Subcutaneous adipose tissue (tissue), 4 donors: Measurements from ENCODE around the gene TRMU. TPM values are rescaled to one million over a fixed set of nuclear protein-coding genes. Genes with fewer than 3 reads are reported as not detected.

Source experiments
- total RNA-seq, 4 donors: library from RNA; depleted of rRNA; stranded (reverse); fragments of >200 nt; gene quantifications; one replicate each; pipeline ENCODE4 v1.1.0, GENCODE V29; 2016
- TF ChIP-seq, protein P1 (sequence below): fragments of 450-650 bp; IDR thresholded peaks from one replicate; pipeline ENCODE4 v1.5.1; 2016; ENCODE audit warnings: low read depth, mild to moderate bottlenecking, control low read depth, antibody characterized with exemption, moderate library complexity

Gene TRMU
- total RNA-seq, 4 donors from 2014 or later, result 28.7 to 49.0 (median 31.3) TPM

- TF ChIP-seq, protein P1, sequence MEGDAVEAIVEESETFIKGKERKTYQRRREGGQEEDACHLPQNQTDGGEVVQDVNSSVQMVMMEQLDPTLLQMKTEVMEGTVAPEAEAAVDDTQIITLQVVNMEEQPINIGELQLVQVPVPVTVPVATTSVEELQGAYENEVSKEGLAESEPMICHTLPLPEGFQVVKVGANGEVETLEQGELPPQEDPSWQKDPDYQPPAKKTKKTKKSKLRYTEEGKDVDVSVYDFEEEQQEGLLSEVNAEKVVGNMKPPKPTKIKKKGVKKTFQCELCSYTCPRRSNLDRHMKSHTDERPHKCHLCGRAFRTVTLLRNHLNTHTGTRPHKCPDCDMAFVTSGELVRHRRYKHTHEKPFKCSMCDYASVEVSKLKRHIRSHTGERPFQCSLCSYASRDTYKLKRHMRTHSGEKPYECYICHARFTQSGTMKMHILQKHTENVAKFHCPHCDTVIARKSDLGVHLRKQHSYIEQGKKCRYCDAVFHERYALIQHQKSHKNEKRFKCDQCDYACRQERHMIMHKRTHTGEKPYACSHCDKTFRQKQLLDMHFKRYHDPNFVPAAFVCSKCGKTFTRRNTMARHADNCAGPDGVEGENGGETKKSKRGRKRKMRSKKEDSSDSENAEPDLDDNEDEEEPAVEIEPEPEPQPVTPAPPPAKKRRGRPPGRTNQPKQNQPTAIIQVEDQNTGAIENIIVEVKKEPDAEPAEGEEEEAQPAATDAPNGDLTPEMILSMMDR, result no peak
Measured at GRCh38 chr22:46387748-46388147, 52.2 kb downstream of the TRMU start.

GRCh38 chr22:46388647-46389046 lies 53.1 kb downstream of the TRMU start:
- TF ChIP-seq, protein P1, result no peak

DNA sequence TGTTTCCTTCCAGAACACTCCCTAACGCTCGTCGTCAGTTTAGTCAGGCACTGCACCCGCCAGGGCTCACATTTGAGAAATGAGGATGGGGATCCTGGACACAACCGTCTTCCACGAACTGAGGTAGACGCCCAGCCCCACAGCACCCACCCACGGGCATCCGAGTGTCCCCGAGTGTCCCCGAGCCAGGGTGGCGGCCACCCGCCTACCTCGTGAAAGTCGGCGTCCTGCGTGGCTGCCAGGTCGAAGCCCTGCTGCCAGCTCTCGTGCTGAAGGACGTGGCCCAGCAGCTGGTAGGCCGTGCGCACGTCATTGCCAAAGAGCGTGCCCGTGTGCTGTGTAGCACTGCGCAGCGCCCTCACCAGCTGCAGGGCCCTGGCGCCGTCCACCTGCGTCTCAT lies 53.6 kb downstream of the TRMU start:
- TF ChIP-seq, protein P1, result no peak

GRCh38 chr22:46390105-46390651 lies 54.7 kb downstream of the TRMU start:
- TF ChIP-seq, protein P1, result no peak

DNA sequence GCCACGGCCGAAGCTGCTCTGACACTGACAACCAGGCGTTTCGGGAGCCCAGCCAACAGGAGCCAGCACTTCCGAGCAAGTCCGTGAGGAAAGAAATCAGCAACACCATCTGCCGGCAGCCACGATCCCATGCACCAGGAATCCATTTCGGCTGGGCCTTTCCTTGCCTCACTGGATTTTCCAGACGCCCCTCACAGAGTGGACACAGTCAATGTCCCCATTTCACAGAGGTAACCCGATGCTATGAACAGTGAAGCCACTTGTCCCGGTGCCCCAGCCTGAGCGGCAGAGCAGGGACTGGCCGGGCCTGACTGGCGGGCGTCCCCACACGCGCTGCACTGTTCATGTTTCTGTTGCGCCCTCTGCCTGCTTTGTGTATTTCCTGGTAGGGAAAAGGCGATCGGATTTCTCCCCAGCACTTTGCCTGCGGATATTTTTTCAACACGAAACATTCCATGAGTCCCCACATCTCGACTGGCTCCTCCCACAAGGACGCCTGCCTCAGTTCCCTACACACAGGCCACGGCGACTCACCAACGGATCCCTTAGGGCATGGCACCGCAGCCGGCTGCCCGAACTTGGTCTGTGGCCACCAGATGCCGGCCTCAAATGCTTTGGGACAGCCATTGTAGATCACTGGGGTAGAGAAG lies 55.3 kb downstream of the TRMU start:
- TF ChIP-seq, protein P1, result no peak

GRCh38 chr22:46391486-46392136 lies 56.1 kb downstream of the TRMU start:
- TF ChIP-seq, protein P1, result no peak

DNA sequence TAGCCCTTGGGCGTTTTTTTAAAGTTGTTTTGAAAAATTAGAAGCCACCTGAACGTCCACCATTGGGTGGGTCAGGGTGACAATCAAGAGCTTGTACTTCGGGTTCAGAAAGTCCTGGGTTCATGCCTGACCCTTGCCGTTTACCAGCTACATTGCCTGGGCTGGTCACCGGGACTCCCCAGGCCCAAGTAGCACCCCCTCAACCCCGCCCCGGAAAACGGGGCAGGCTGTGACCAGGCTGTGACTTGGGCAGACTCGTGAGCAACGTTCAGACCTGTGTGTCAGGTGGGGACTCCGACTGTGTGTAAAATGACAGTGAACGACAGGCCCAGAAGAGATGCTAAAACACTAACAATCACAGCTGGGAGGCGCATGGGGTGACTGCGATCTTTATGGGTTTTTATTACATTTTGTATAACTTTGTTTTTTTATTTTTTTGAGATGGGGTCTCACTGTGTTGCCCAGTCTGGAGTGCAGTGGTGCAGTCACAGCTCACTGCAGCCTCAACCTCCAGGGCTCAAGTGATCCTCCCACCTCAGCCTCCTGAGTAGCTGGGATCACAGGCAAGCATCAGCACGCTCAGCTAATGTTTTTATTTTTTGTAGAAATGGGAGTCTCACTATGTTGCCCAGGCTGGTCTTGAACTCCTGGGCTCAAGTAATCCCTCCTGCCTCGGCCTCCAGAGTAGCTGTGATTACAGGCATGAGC lies 56.8 kb downstream of the TRMU start:
- TF ChIP-seq, protein P1, result no peak
